ENCODE data around the gene MICB. TPM values are rescaled to one million over a fixed set of nuclear protein-coding genes. Genes with fewer than 3 reads are reported as not detected.

MICB gene
- total RNA-seq = 11.6 and 21.9 TPM in 2 replicates

GRCh38 chr6:31497531-31498476 lies at the start of gene MICB:
TSS of gene MICB (plus strand) at chr6:31498145. CDS start at chr6:31498194, 49 bp downstream.

GRCh38 chr6:31528821-31529328 lies 30.9 kb downstream of the MICB start, which contains the start of gene MCCD1:
TSS of gene MCCD1 (plus strand) at chr6:31528962. CDS start at chr6:31529015, 53 bp downstream.

DNA sequence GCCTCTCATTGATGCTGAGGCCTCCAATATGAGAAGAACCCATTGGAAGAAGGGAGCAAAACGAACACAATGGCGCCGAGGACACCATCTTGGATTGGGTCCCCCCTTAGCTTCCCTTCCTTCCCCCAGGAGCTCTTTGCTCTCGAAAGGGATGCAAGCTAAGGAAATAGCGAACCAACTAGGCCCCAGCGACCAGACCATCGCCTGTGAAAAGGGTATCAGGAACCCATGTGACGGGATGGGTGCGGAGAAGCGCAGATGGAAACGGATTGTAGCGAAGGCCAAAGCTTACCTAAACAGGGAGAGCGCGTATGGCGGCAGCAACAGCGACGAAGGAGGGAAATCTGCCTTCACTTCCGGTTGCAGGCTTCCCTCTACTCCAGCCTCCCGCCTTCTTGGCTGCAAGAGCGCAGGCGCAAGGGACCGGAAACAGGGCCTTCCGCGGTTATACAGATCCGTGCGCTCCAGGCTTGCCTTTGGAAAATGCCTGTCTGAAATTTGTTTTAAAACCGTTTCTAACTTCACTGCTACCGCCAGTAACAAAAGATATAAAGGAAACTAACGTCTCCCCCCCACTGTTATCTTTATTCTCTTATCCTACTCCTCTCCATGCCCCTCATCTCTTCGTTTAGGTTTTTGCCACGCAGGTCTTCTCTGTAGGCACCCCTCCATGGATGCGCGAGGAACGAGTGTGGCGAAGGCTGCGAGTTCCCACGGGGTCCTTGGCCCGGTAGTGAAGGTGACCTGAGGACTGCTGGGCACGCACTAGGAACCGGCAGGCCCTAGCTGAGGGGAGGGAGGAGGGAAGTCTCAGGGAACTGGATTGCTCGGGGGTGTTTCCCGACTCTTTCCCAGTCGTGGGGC lies 43.9 kb downstream of the MICB start, which contains the start of gene DDX39B:
Gene DDX39B (minus strand): TSS at position 346 of the 864 bp plus-strand sequence. CDS start 1,471 bp downstream, outside the sequence.

GRCh38 chr6:31546339-31546957 lies 48.5 kb downstream of the MICB start, which contains the start of gene ATP6V1G2:
TSS of gene ATP6V1G2 (minus strand) at chr6:31546608. CDS start at chr6:31546559, 49 bp downstream.

GRCh38 chr6:31546958-31547726 lies 49.2 kb downstream of the MICB start, which contains the start of gene NFKBIL1:
TSS of gene NFKBIL1 (plus strand) at chr6:31547608. CDS start at chr6:31547695, 87 bp downstream.

Other genes starting within 250 kb of the MICB start
- 124 and 376 TPM in 2 replicates for gene HLA-C, start 226.1 kb upstream of the MICB start, total RNA-seq
- 158 and 176 TPM in 2 replicates for gene HLA-B, start 141.0 kb upstream of the MICB start, total RNA-seq
- 18.5 and 66.0 TPM in 2 replicates for gene MICA, start 94.5 kb upstream of the MICB start, total RNA-seq
- gene MCCD1, start 30.8 kb downstream of the MICB start, total RNA-seq = not detected in 2 replicates
- gene DDX39B, start 43.9 kb downstream of the MICB start, total RNA-seq = 355 and 485 TPM in 2 replicates
- gene ATP6V1G2, start 48.5 kb downstream of the MICB start, total RNA-seq = 2.0 and 3.0 TPM in 2 replicates
- gene NFKBIL1, start 49.5 kb downstream of the MICB start, total RNA-seq = 26.0 and 36.1 TPM in 2 replicates
- gene LTA, start 74.1 kb downstream of the MICB start, total RNA-seq = not detected in 2 replicates
- gene TNF, start 77.4 kb downstream of the MICB start, total RNA-seq = not detected in 2 replicates
- 0.25 TPM in 1 of 2 replicates, not detected in the other for gene LTB, start 84.3 kb downstream of the MICB start, total RNA-seq
- not detected in 2 replicates for gene LST1, start 88.1 kb downstream of the MICB start, total RNA-seq
- not detected in 2 replicates for gene NCR3, start 94.9 kb downstream of the MICB start, total RNA-seq
- gene AIF1, start 117.1 kb downstream of the MICB start, total RNA-seq = not detected in 2 replicates
- gene PRRC2A, start 122.6 kb downstream of the MICB start, total RNA-seq = 42.2 and 46.1 TPM in 2 replicates
- gene BAG6, start 154.5 kb downstream of the MICB start, total RNA-seq = 122 and 128 TPM in 2 replicates
- gene APOM, start 157.7 kb downstream of the MICB start, total RNA-seq = 0.89 and 1.2 TPM in 2 replicates
- gene C6orf47, start 162.6 kb downstream of the MICB start, total RNA-seq = 22.6 and 28.4 TPM in 2 replicates
- 13.0 and 18.5 TPM in 2 replicates for gene GPANK1, start 166.9 kb downstream of the MICB start, total RNA-seq
- 82.2 and 114 TPM in 2 replicates for gene CSNK2B, start 167.9 kb downstream of the MICB start, total RNA-seq
- 3.0 and 3.4 TPM in 2 replicates for gene LY6G5B, start 171.8 kb downstream of the MICB start, total RNA-seq
- gene LY6G5C, start 182.9 kb downstream of the MICB start, total RNA-seq = 0.33 and 0.37 TPM in 2 replicates
- gene ABHD16A, start 205.2 kb downstream of the MICB start, total RNA-seq = 42.8 and 50.0 TPM in 2 replicates
- not detected in 2 replicates for gene LY6G6F, start 208.7 kb downstream of the MICB start, total RNA-seq
- not detected in 2 replicates for gene LY6G6D, start 217.2 kb downstream of the MICB start, total RNA-seq
- not detected in 2 replicates for gene LY6G6C, start 223.6 kb downstream of the MICB start, total RNA-seq
- not detected in 2 replicates for gene MPIG6B, start 225.2 kb downstream of the MICB start, total RNA-seq
- gene DDAH2, start 231.2 kb downstream of the MICB start, total RNA-seq = 39.3 and 81.0 TPM in 2 replicates
- gene CLIC1, start 238.4 kb downstream of the MICB start, total RNA-seq = 791 and 1,362 TPM in 2 replicates
- gene MSH5, start 241.9 kb downstream of the MICB start, total RNA-seq = 13.0 and 21.6 TPM in 2 replicates